Measurements from ENCODE around the gene IGSF23.

Gene IGSF23

DNA sequence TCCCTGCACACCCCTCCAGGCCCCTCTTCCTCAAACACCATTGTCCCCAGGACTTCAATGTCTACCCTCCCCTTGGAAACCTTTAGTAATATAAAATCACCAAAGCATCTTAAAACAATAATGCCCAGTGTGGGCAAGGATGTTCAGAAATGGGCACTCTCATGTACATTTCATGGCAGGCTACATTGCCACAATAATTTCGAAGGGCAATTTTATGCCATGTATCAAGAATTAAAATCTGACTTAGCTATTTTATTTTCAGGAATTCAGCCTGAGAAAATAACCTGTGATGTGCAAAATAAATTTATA lies 35.8 kb upstream of the IGSF23 start:
- TF ChIP-seq CTCF (IDR thresholded peaks at IDR 0.05; ENCODE audit: low read depth, low read length, missing control alignments), result no peak
- DNase-seq (ENCODE audit: extremely low read depth, low read depth), result no peak
- H3K4me3 ChIP-seq (replicated peaks; ENCODE audit: low read depth, low read length), result no peak overlapping the region

DNA sequence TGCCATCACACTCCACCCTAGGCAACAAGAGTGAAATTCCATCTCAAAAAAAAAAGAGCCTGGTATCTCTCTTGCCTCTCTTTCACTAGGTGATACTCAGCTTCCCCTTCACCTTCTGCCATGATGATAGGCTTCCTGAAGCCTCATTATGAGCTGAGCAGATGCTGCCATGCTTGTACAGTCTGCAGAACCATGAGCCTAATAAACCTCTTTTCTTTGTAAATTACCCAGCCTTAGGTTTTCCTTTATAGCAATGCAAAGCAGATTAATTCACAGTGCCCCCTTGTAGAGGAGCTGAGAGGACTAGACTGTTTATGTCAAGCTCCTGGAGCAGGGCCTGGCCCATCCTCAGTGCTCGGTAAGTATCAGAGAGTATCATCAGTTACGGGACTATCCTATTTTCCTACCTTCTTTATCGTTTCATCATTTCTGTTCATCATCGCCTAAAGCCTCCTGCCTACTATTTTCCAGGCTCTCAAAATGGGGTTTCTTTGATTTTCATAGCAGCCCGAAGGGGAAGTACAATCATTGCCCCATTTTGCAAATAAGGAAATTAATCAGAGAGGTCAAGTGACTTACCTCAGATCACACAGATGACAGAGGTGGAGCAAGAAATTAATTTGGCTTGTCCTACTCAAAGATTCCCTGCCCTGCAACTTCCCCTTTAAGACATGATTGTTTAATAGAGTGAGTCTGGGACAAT lies 33.5 kb upstream of the IGSF23 start:
- DNase-seq (ENCODE audit: extremely low read depth, low read depth), result no peak
- H3K4me3 ChIP-seq (replicated peaks; ENCODE audit: low read depth, low read length), result no peak overlapping the region
- TF ChIP-seq CTCF (IDR thresholded peaks at IDR 0.05; ENCODE audit: low read depth, low read length, missing control alignments), result no peak

DNA sequence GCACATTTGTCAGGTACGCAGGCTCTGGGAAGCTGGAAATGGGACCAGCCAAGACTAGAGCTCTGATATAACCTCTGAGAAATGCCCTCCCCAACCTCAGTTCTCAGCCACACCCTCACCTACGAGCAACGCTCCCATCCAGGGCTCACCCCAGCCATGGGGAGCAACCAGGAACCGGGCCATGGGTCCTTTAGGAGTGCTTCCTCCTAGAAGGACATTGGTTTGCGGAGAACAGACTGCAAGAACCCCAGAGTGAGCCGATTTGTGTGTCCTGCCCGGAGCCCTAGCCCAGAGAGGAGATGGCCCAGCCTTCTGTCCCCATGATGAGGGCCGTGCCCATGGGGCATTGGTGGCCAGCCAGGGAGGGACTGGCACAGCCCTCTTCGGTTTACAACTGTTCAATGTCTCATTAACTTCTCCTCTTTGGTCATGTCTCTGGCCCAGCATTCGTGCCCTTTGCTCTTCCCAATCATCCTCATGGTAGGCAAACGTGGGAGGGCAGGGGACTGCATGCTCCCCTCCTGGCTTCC lies 32.9 kb upstream of the IGSF23 start:
- no peak overlapping the region for H3K4me3 ChIP-seq (replicated peaks; ENCODE audit: low read depth, low read length)
- no peak for TF ChIP-seq CTCF (IDR thresholded peaks at IDR 0.05; ENCODE audit: low read depth, low read length, missing control alignments)
- no peak for DNase-seq (ENCODE audit: extremely low read depth, low read depth)

DNA sequence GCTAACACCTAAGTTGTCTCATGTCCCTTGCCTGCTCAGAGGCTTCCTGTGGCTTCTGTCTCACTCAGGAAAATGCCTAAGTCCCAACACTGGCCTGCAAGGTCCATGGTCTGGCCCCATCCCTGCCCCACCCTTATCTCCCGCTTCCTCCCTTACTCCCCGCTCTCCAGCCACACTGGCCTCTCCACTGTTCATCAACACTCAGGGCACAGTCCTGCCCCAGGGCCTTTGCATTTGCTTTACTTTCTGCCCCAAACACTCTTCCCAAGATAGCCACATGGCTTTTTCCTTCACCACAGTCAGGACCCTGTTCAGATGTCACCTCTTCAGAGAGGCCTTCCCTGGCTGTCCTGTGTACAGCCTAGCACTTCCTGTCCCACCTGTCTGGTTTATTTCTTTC lies 32.1 kb upstream of the IGSF23 start:
- no peak overlapping the region for H3K4me3 ChIP-seq (replicated peaks; ENCODE audit: low read depth, low read length)
- no peak for DNase-seq (ENCODE audit: extremely low read depth, low read depth)
- no peak for TF ChIP-seq CTCF (IDR thresholded peaks at IDR 0.05; ENCODE audit: low read depth, low read length, missing control alignments)

DNA sequence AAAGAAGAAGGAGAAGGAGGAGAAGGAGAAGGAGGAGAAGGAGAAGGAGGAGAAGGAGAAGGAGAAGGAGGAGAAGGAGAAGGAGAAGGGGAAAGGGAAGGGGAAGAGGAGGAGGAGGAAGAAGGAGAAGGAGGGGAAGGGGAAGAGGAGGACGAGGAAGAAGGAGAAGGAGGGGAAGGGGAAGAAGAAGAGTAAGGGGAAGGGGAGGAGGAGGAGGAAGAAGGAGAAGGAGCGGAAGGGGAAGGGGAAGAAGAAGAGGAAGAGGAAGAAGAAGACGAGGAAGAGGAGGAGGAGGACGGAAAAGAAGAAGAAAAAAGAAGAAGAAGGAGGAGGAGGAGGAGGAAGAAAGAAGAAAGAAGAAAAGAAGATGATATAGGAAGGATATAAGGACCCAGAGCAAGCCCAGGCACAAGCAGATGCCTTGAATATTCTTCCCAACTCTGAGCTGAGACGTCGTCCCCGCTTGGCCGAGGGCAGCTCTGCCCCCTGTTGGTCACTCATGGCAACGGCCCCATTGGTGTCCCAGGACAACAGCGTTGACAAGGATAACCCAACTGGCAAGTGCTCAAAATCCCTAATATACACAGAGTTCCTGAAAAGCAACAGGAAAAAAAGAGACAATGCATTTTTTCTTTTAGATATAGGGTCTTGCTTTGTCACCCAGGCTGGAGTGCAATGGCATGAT lies 30.6 kb upstream of the IGSF23 start:
- H3K4me3 ChIP-seq (replicated peaks; ENCODE audit: low read depth, low read length), result no peak overlapping the region
- TF ChIP-seq CTCF (IDR thresholded peaks at IDR 0.05; ENCODE audit: low read depth, low read length, missing control alignments), result peak; percentile 86
- DNase-seq (ENCODE audit: extremely low read depth, low read depth), result no peak

- DNase-seq (ENCODE audit: extremely low read depth, low read depth), result no peak
- TF ChIP-seq CTCF (IDR thresholded peaks at IDR 0.05; ENCODE audit: low read depth, low read length, missing control alignments), result no peak
- no peak overlapping the region for H3K4me3 ChIP-seq (replicated peaks; ENCODE audit: low read depth, low read length)
Measured at GRCh38 chr19:44585371-44586133, 27.8 kb upstream of the IGSF23 start.

All from HFF-Myc (cell line).